Fibroblast of skin of left quadriceps (primary cell): Measurements from ENCODE around the gene RBM48.
"Not testable (repeated sequence)": the region's sequence is repeated elsewhere in the genome, so short reads cannot be mapped to it uniquely, and the experiment has no call there.

Experiments
- DNase-seq, 2 experiments: peaks; one replicate each; pipeline ENCODE4 v3.0.0-alpha.2; 2013; ENCODE audit warnings: low read depth in 2 of 2

RBM48 gene

DNA sequence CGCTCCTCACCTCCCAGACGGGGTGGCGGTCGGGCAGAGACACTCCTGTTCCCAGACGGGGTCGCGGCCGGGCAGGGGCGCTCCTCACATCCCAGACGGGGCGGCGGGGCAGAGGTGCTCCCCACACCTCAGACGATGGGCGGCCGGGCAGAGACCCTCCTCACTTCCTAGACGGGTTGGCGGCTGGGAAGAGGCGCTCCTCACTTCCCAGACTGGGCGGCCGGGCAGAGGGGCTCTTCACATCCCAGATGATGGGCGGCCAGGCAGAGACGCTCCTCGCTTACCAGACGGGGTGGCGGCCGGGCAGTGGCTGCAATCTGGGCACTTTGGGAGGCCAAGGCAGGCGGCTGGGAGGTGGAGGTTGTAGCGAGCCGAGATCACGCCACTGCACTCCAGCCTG, 16.5 kb downstream of the RBM48 start:
- not testable (repeated sequence) for DNase-seq

DNA sequence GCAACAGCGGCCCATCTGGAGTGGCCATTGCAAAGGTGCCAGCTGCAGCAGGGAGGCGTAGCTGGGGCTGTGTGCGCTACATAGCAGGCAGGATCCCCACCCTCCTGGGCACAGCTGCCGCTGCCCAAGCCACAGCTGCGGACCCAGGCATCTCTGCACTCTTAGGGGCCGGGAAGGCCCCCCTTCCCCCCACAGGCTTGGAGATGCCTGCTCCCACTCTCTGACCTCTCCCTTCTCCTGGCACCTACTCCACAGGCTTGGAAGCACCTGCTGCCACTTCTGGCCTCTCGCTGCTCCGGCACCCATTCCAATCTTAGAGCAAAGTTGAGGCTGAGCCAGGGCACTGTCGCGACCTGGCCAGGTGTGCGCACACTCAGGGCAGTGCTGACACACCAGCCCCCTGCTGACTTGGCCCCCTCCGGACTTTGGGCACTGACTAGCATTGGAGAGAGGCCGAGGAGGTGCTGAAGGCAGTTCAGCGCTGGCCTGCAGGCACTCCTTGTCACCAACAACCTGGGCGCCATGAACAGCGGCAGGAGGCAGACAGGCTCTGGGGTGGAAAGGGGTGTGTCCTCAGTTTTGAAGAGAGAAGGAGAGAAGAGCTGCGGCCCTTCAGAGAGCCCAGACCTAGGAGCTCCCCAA, 18.4 kb downstream of the RBM48 start:
- DNase-seq = no peak

DNA sequence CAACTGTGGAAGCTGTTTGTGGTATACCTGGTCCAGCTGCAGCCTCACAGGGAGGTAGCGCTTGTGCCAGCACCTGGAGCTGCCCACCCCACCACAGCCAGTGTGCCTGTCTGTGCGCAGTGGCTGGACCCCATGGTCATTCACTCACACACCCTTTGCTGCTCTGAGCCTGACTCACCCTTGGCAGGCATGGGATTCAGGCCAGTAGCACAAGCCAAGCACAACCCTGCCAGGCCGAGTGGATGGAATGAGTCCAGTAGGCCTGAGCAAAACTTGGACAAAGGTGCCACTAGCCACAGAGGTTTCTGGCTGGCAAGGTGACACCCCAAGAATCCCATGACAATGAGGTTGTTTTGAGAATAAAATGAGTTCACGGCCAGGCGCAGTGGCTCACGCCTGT, 19.0 kb downstream of the RBM48 start:
- no peak for DNase-seq

DNA sequence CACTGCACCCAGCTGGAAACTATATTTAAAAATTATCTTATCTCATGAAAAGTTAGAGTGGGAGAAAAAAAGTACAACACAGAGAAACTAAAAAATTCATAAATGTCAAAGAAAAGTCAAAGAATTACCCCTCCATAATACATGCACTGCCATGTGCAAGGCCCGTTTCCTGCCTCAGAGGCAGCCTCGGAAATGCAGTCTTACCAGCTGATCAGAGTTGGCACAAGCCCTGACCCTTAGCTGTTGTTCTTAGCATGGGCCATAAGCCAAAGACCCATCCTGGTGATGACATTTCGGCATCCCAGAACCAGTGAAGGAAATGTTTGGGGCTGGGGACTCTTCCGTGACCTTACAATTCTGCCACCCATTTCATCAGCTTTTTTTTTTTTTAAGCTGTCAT, 21.6 kb downstream of the RBM48 start:
- DNase-seq = no peak

DNA sequence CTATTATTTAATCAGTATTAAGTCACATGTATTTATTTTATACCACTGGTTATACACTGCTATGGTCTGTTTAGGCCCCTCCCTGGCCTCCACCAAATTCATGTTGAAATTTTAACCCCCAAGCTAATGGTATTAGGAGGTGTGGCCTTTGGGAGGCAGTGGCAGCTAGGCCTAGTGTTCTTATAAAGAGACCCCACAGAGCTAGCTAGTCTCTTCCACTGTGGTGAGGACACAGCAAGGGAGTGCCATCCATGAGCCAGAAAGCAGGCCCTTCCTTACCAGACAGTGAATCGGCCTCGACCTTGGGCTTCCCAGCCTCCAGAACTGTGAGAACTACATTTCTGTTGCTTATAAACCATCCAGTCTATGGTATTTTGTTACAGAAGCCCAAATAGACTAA, 28.7 kb downstream of the RBM48 start:
- no peak for DNase-seq

DNA sequence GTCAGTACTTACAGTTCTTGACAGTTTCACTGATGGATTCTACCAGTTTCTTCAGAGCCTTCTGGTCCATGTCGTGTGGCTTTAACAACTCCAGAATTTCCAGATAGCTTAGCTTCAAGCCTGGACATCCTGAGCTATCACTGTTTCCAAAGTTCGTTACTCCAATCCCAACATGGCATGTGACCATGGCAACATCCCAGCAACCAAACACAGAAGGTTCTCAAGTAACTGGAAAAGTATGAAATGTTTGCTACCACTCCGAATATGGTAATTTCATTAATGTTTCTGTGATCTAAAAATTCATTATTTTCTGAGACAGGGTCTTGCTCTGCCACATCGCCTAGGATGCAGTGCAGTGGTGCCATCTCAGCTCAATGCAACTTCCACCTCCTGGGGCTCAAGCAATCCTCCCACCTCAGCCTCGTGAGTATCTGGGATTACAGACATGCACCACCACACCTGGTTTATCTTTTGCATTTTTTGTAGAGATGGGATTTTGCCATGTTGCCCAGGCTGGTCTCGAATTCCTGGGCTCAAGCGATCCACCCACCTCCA, 29.3 kb downstream of the RBM48 start:
- no peak for DNase-seq

DNA sequence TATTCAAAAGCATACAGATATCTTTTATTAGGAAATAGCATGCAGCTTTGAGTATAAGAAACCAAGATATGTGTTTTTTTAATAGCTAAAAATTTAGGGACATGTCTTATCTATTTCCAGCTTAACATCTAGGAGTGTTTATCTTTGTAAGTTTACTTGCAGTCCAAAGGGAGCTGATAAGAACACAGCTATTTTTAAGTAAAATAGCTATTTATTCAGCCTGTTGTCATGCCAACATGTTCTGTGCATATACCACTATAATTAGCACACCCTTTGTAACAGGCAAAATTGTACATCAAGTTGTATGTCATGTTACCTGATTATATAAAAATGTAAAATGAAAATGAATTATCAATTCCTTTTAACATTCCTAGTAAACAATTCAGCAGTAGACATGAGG, 32.0 kb downstream of the RBM48 start:
- no peak for DNase-seq

DNA sequence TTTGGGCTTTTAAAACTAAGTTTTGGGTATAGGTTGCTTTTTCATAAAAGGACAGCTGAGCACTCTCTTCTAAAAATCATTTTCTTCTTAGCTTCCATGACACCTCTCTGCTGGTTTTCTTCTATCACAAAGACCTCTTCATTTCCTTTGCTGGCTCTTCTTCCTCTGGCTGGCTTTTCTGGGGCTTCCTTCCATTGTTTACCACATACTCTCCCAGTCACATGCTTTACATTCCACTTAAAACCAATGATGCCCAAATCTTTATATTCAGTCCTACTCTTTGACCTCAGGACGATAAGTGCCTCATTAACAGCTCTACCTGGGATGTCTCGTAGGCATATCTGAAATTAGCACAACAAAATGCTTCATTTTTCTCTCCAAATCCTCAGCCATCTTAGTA, 34.8 kb downstream of the RBM48 start:
- DNase-seq = no peak

DNA sequence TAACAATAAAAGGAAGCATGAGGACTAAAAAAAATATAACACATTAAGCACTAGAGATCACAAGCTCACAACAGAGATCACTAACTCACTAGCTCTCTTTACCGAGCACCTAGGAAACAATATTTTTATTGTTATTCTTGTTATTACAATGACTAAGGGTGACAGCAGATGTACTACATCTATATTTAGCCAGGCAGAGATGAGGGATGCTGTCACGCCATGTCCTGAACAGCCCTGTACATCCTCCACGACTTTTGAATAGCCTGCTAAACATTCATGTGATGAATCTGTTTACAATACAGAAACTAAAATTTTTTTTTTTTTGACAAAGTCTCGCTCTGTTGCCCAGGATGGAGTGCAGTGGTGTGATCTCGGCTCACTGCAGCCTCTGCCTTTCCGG, 38.9 kb downstream of the RBM48 start:
- no peak for DNase-seq

DNA sequence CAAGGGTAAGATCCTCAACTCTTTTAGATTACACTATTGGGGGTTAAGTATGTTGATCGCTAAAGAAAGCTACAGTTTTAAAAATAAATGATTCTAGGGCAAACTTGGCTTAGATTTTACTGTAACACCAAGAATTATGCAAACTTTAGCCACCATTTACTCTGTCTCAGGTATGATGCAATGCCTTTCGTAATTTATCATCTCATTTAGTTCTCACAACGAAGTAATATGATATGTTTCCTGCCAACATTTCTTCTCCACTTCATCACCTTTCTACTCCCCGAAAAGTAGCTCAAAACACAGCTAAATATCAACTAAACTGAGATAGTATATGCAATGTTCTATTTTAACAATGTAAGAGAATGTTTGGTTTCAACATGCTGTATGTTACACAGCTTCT, 40.5 kb downstream of the RBM48 start:
- no peak for DNase-seq

DNA sequence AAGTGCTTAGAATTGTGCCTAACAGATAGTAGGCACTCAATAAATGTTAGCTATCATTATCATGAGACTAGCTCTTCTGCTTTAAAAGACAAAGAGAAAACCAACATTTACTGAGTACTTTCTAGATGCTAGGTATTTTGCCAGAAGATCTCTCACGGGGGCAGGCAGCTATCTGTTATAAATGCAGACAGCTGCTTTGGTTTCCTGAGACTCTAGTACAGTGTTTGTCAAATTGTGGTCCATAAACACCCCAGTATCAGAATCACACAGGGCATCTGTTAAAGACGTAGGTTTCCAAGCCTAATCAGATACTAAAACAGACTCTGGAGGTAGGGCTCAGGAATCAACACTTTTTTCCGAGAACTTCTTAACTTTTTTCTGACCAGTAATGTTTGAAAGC, 47.7 kb downstream of the RBM48 start:
- no peak for DNase-seq

DNA sequence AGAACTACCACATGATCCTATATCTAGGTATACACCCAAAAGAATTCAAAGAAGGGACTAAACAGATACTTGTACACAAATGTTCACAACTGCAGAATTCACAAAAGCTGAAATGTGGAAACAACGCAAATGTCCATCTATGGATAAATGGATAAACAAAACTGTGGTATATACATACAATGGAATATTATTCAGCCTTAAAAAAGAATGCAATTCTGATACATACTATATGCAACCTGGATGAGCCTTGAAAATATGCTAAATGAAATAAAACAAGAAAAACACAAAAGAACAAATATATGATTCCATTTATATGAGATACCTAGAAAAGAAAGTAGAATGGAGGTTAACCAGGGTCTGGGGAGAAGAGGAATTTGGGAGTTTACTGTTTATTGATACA, 54.4 kb downstream of the RBM48 start:
- no peak for DNase-seq

DNA sequence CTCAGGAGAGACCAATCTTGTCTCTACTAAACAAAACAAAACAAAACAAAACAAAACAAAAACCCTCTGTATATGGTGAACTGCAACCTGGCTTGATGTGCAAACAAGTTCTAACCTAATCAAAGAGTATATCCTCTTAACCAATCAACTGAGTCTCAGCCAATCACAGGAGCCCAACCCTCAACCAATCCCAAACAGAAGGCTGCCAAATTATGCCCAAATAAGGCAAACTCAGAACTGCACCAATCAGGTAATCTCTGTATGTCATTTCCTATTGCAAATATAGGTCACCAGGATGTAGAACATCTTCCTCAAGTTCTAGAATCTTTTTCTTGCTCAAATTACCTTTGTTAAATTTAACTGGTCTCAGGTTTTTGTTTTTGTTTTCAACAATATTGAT, 56.4 kb downstream of the RBM48 start:
- DNase-seq = no peak

DNA sequence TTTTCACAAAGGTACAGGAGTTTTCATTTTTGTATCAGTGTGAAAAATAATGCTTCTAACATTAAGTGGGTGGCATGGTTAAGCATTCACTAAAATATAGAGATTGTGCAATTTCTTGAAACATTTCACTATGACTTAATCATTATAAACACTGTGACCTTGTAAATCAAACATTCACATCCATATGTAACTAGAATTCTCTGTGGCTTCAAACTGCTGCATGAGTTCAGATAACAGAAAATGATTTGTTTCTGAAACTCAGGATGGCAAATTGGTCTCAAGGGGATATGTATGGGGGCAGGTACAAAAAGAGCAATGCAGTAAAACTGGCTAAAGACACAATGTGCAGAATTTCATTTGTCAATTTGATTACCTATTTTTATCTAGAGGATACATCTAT, 57.8 kb downstream of the RBM48 start:
- peak; percentile 16 to 18 for DNase-seq

DNA sequence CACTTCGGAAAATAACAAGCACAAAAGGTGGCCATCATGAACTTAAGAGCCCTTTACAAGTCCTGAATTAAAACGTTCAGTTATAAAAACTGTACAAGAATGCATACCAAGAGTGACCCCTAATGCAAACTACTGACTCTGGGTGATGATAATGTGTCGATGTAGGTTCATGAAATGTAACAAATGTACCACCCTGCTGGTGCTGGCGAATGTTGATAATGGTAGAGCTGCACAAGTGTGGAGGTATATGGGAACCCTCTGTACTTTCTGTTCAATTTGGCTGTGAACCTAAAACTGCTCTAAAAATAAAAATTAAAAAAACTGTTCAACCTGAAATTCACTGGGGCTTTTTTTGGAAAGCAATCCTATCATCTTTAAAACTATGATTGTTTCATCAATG, 58.2 kb downstream of the RBM48 start:
- DNase-seq = no peak
